ENCODE measurements around the gene TLX2.

GRCh38 chr2:74524005-74524404 is 9.8 kb downstream of the TLX2 start:
- no peak for TF ChIP-seq POLR2AphosphoS5 (IDR thresholded peaks at IDR 0.05; ENCODE audit: low read depth)
- no peak for TF ChIP-seq CTCF (conservative IDR thresholded peaks at IDR 0.05; ENCODE audit: low read depth in 2 of 2)
- TF ChIP-seq EZH2 (IDR thresholded peaks at IDR 0.05; ENCODE audit: low read depth, unreplicated experiment), result no peak
- TF ChIP-seq REST (IDR thresholded peaks at IDR 0.05; ENCODE audit: unreplicated experiment), result no peak
- TF ChIP-seq EZH2phosphoT487 (IDR thresholded peaks at IDR 0.05; ENCODE audit: unreplicated experiment), result no peak
